ENCODE measurements around the gene TSPAN1. TPM values are rescaled to one million over a fixed set of nuclear protein-coding genes. Genes with fewer than 3 reads are reported as not detected.
A peak's percentile ranks its signal among the peaks of the same experiment; 100 is the strongest.

Gene TSPAN1
- total and polyA plus RNA-seq, 2 of the 13 experiments (the other 11 are each of a cell fraction or from before 2014, with no cell fraction given) = 1.7 to 2.9 TPM

DNA sequence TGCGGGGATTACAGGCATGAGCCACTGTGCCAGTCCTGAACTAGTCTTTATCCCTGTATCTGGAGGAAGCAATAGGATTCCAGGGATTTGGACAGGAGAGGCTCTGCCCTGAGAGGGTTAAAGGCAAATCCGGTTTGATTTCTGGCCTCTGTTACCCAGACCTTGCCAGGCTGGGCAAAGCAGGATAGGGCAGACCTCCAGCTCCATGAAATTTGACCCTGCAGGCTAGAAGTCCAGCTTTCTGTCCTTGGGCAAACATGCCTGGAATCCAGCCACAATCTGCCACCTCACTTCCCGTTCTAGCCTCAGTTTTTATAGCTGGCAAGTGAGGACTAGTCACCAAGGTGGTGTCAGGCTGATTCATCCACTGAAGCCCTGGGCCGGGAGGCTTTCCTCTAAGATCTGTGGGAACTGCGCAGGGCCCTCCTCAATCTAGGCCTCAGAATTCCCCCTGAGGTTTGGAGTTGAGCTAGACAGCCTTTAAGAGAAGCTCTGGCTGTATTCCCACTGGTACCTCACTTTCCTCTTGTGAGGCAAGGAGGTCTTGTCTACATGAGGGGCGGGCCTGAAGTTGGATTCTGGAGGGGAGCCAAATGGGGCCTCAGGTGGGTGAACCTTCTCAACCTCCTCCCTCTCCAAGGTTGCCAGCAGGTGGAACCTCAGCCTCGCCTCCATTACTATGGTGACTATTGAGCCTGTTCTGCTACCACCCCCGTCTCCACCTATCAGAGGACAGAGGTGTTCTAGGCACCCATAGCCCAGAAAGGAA, 8.4 kb downstream of the TSPAN1 start (continued):
- no peak for TF ChIP-seq ZNF816 (CRISPR knock-in tag; IDR thresholded peaks at IDR 0.05; ENCODE audit: borderline replicate concordance)
- no peak for TF ChIP-seq ZNF597 (CRISPR knock-in tag; IDR thresholded peaks at IDR 0.05)
- 0 out of 2 replicates have a peak, but pooled peaks have one; percentile 23 for TF ChIP-seq ZNF430 (CRISPR knock-in tag; IDR thresholded peaks at IDR 0.05)
- TF ChIP-seq ZSCAN25 (CRISPR knock-in tag; IDR thresholded peaks at IDR 0.05) = no peak
- TF ChIP-seq CCDC6 (CRISPR knock-in tag; IDR thresholded peaks at IDR 0.05) = no peak
- TF ChIP-seq THRA (CRISPR knock-in tag; IDR thresholded peaks at IDR 0.05; ENCODE audit: borderline replicate concordance) = no peak
- no peak for TF ChIP-seq GMEB2 (CRISPR knock-in tag; IDR thresholded peaks at IDR 0.05; ENCODE audit: low read depth)
- no peak for TF ChIP-seq ZNF782 (CRISPR knock-in tag; IDR thresholded peaks at IDR 0.05; ENCODE audit: borderline replicate concordance)
- TF ChIP-seq POLR2AphosphoS5 (IDR thresholded peaks at IDR 0.05; ENCODE audit: low read depth, low read length) = peak; percentile 40; the same call in 1 of the 2 replicates
- TF ChIP-seq, protein P1, sequence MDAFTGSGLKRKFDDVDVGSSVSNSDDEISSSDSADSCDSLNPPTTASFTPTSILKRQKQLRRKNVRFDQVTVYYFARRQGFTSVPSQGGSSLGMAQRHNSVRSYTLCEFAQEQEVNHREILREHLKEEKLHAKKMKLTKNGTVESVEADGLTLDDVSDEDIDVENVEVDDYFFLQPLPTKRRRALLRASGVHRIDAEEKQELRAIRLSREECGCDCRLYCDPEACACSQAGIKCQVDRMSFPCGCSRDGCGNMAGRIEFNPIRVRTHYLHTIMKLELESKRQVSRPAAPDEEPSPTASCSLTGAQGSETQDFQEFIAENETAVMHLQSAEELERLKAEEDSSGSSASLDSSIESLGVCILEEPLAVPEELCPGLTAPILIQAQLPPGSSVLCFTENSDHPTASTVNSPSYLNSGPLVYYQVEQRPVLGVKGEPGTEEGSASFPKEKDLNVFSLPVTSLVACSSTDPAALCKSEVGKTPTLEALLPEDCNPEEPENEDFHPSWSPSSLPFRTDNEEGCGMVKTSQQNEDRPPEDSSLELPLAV (CRISPR knock-in tag; conservative IDR thresholded peaks at IDR 0.05; ENCODE audit: low read depth) = no peak
- TF ChIP-seq RARG (CRISPR knock-in tag; IDR thresholded peaks at IDR 0.05; ENCODE audit: low read depth) = no peak
- TF ChIP-seq SUZ12 (IDR thresholded peaks at IDR 0.05; ENCODE audit: low read depth, low read length) = no peak
- TF ChIP-seq ZKSCAN5 (CRISPR knock-in tag; IDR thresholded peaks at IDR 0.05) = no peak
- TF ChIP-seq SETDB1 (CRISPR knock-in tag; IDR thresholded peaks at IDR 0.05; ENCODE audit: borderline replicate concordance) = no peak
- no peak; the same call in 1 of the 2 replicates for TF ChIP-seq SMC3 (IDR thresholded peaks at IDR 0.05; ENCODE audit: low read length)
- TF ChIP-seq, protein P2, sequence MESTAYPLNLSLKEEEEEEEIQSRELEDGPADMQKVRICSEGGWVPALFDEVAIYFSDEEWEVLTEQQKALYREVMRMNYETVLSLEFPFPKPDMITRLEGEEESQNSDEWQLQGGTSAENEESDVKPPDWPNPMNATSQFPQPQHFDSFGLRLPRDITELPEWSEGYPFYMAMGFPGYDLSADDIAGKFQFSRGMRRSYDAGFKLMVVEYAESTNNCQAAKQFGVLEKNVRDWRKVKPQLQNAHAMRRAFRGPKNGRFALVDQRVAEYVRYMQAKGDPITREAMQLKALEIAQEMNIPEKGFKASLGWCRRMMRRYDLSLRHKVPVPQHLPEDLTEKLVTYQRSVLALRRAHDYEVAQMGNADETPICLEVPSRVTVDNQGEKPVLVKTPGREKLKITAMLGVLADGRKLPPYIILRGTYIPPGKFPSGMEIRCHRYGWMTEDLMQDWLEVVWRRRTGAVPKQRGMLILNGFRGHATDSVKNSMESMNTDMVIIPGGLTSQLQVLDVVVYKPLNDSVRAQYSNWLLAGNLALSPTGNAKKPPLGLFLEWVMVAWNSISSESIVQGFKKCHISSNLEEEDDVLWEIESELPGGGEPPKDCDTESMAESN (CRISPR knock-in tag; conservative IDR thresholded peaks at IDR 0.05) = 0 out of 2 replicates have a peak, but pooled peaks have one; percentile 25
- TF ChIP-seq, protein P3, sequence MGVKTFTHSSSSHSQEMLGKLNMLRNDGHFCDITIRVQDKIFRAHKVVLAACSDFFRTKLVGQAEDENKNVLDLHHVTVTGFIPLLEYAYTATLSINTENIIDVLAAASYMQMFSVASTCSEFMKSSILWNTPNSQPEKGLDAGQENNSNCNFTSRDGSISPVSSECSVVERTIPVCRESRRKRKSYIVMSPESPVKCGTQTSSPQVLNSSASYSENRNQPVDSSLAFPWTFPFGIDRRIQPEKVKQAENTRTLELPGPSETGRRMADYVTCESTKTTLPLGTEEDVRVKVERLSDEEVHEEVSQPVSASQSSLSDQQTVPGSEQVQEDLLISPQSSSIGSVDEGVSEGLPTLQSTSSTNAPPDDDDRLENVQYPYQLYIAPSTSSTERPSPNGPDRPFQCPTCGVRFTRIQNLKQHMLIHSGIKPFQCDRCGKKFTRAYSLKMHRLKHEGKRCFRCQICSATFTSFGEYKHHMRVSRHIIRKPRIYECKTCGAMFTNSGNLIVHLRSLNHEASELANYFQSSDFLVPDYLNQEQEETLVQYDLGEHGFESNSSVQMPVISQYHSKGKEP (CRISPR knock-in tag; IDR thresholded peaks at IDR 0.05) = no peak
- no peak for TF ChIP-seq NONO (IDR thresholded peaks at IDR 0.05)
- no peak; the same call in 1 of the 2 replicates for TF ChIP-seq NONO (CRISPR knock-in tag; conservative IDR thresholded peaks at IDR 0.05)
- no peak for TF ChIP-seq MYNN (CRISPR knock-in tag; IDR thresholded peaks at IDR 0.05; ENCODE audit: low read depth)

Measured in HepG2 (cell line).